Measurements from ENCODE around the gene PDXP. TPM values are rescaled to one million over a fixed set of nuclear protein-coding genes. Genes with fewer than 3 reads are reported as not detected.

The PDXP gene
- total and polyA plus RNA-seq, 5 donors from 2014 or later = 1.1 to 5.8 (median 2.0) TPM

DNA sequence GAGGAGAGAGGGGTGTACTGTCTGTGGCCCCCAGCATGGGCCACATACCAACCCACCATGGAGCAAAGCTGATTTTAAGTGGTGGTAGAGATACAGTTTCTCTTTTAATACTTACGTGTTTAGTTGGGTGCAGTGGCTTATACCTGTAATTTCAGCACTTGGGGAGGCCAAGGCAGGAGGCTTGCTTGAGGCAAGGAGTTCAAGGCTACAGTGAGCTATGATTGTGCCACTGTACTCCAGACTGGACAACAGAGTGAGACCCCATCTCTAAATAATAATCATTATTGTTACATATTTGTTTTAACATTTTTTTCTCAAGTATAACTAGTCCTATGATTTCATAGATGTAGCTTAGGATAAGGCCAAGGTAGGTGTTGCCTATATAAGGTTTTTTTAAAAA lies 41.1 kb upstream of the PDXP start:
- ATAC-seq (ENCODE audit: low read depth in 2 of 2) (no peak), DNase-seq (no peak)
- no peak overlapping the region for H3K27ac ChIP-seq (ENCODE audit: insufficient read depth, low read length, poor library complexity, severe bottlenecking)
- no peaks in the 10 kb centered on the region for H3K9me3 Mint-ChIP-seq
- no peak overlapping the region for H3K27ac Mint-ChIP-seq
- no peaks in the 10 kb centered on the region for H3K27me3 ChIP-seq (ENCODE audit: control insufficient read depth, insufficient read depth, low read length)
- peaks cover 4% of the 10 kb centered on the region for H3K36me3 Mint-ChIP-seq
- H3K4me3 ChIP-seq (ENCODE audit: low read depth, low read length) = no peak overlapping the region
- H3K4me1 ChIP-seq (ENCODE audit: control insufficient read depth, insufficient read depth, low read length, poor library complexity, severe bottlenecking) = no peaks in the 10 kb centered on the region
- H3K27me3 Mint-ChIP-seq = no peaks in the 10 kb centered on the region
- no peaks in the 10 kb centered on the region for H3K9me3 ChIP-seq (ENCODE audit: control insufficient read depth in 2 of 2, low read length in 2 of 2)
- H3K4me3 Mint-ChIP-seq = peak overlapping the region in 1 of 4 donors; percentile 35
- peaks cover 29% of the 10 kb centered on the region for H3K36me3 ChIP-seq (ENCODE audit: control insufficient read depth, insufficient read depth, low read length)
- H3K4me1 Mint-ChIP-seq = peaks cover 0 to 2% (median under 1%) of the 10 kb centered on the region in 4 donors

DNA sequence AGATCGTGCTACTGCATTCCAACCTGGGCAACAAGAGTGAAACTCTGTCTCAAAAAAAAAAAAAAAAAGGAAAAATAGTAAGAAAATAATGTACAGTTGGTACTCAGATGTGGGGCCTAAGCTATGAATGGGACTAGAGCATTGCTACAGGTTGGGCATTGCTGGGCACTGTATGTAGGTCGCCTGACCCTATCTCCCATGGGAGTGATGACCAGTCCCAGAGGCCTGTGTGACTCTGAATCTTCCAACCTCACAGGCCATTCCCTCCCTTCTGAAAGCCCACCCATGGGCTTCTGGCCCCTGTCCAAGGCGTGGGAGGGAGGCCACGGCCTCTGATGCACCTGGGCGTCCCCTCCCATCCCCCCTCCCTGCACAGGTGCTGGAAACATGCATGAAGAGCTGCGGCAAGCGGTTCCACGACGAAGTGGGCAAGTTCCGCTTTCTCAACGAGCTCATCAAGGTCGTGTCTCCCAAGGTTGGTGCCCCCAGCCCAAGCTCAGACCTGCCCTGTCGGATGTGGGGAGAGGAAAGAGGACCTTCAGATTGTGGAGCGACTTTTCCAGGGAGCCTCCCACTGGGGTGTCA lies 40.4 kb upstream of the PDXP start:
- Mint-ChIP-seq H3K4me1 (peaks cover 0 to 5% (median 1%) of the 10 kb centered on the region in 4 donors), H3K4me3 (no peak overlapping the region), H3K36me3 (peaks cover 4% of the 10 kb centered on the region), H3K27ac (no peak overlapping the region), H3K9me3 (no peaks in the 10 kb centered on the region), H3K27me3 (no peaks in the 10 kb centered on the region)
- Histone ChIP-seq H3K4me3 (ENCODE audit: low read depth, low read length) (no peak overlapping the region), H3K4me1 (ENCODE audit: control insufficient read depth, insufficient read depth, low read length, poor library complexity, severe bottlenecking) (peaks cover under 1% of the 10 kb centered on the region), H3K9me3 (ENCODE audit: control insufficient read depth in 2 of 2, low read length in 2 of 2) (no peaks in the 10 kb centered on the region), H3K36me3 (ENCODE audit: control insufficient read depth, insufficient read depth, low read length) (peaks cover 29% of the 10 kb centered on the region), H3K27me3 (ENCODE audit: control insufficient read depth, insufficient read depth, low read length) (no peaks in the 10 kb centered on the region), H3K27ac (ENCODE audit: insufficient read depth, low read length, poor library complexity, severe bottlenecking) (no peak overlapping the region)
- no peak for ATAC-seq (ENCODE audit: low read depth in 2 of 2)
- no peak for DNase-seq

DNA sequence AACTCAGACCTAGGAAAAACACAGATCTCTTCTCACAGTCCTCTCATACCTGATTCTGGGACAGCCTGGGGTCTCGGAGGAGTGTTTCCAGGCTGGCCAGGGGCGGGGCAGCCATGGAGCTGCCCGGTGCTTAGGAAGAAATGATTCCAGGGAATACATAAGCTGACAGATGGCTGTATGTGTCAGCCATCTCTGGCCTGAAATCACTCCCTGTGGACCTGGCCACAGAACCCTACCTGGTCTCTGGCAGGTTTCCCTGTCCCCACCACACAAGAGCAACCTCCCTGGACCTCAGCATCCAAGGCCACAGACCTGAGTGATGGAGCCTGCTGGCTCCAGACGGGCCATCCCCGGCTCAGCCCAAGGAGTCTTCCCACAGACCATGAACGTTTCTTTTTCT lies 39.8 kb upstream of the PDXP start:
- no peaks in the 10 kb centered on the region for H3K27me3 Mint-ChIP-seq
- H3K4me1 Mint-ChIP-seq = peaks cover 0 to 7% (median 3%) of the 10 kb centered on the region in 4 donors
- Histone ChIP-seq H3K9me3 (ENCODE audit: control insufficient read depth in 2 of 2, low read length in 2 of 2) (no peaks in the 10 kb centered on the region), H3K27ac (ENCODE audit: insufficient read depth, low read length, poor library complexity, severe bottlenecking) (no peak overlapping the region), H3K27me3 (ENCODE audit: control insufficient read depth, insufficient read depth, low read length) (no peaks in the 10 kb centered on the region), H3K4me3 (ENCODE audit: low read depth, low read length) (no peak overlapping the region), H3K4me1 (ENCODE audit: control insufficient read depth, insufficient read depth, low read length, poor library complexity, severe bottlenecking) (peaks cover 6% of the 10 kb centered on the region), H3K36me3 (ENCODE audit: control insufficient read depth, insufficient read depth, low read length) (peaks cover 29% of the 10 kb centered on the region)
- ATAC-seq (ENCODE audit: low read depth in 2 of 2) = no peak
- no peak for DNase-seq
- H3K9me3 Mint-ChIP-seq = no peaks in the 10 kb centered on the region
- H3K27ac Mint-ChIP-seq = peak overlapping the region in 1 of 3 donors; percentile 61
- H3K4me3 Mint-ChIP-seq = no peak overlapping the region
- H3K36me3 Mint-ChIP-seq = peaks cover 6% of the 10 kb centered on the region

DNA sequence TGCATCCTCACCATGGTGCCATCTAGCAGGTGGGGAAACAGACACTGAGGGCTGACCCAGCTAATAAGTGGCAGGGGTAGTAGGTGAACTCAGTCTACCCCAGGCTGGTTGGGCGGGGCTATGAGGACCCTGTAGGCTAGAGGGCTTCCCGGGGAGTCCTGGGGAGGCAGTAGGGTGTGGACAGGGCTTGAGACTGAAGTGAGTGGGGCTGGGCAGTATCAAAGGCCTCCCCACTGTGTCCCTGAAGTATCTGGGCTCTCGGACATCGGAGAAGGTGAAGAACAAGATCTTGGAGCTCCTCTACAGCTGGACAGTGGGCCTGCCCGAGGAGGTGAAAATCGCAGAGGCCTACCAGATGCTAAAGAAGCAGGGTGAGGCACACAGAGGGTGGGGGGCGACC lies 38.5 kb upstream of the PDXP start:
- H3K27me3 Mint-ChIP-seq = no peaks in the 10 kb centered on the region
- Histone ChIP-seq H3K4me1 (ENCODE audit: control insufficient read depth, insufficient read depth, low read length, poor library complexity, severe bottlenecking) (peaks cover 15% of the 10 kb centered on the region), H3K27ac (ENCODE audit: insufficient read depth, low read length, poor library complexity, severe bottlenecking) (no peak overlapping the region), H3K9me3 (ENCODE audit: control insufficient read depth in 2 of 2, low read length in 2 of 2) (no peaks in the 10 kb centered on the region), H3K27me3 (ENCODE audit: control insufficient read depth, insufficient read depth, low read length) (no peaks in the 10 kb centered on the region), H3K36me3 (ENCODE audit: control insufficient read depth, insufficient read depth, low read length) (peaks cover 27% of the 10 kb centered on the region), H3K4me3 (ENCODE audit: low read depth, low read length) (no peak overlapping the region)
- H3K36me3 Mint-ChIP-seq = peaks cover 7% of the 10 kb centered on the region
- H3K4me1 Mint-ChIP-seq = peaks cover 0 to 19% (median 6%) of the 10 kb centered on the region in 4 donors
- DNase-seq (no peak), ATAC-seq (ENCODE audit: low read depth in 2 of 2) (no peak)
- H3K27ac Mint-ChIP-seq = peak overlapping the region in 1 of 3 donors; percentile 59
- H3K4me3 Mint-ChIP-seq = no peak overlapping the region
- no peaks in the 10 kb centered on the region for H3K9me3 Mint-ChIP-seq

DNA sequence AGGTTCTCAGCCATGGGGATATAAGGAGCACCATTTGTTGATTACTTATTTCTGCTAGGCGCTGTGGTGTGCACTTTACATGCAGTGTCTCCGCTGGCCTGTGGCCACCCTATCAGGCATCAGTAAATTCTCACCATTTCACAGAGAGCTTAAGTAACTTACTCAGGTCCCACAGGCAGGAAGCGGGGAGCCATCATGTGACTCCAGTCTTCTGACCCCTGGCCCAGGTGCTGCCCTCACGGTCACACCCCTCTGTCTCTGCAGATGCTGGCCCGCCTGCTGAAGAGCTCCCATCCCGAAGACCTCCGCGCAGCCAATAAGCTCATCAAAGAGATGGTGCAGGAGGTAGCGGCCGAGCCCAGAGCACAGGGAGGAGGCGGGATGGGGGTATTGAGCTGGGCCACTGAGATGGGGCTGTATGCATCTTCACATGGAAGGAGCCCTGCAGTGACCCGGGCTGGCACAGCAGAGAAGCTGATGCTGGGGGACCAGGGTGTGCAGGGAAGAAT lies 37.1 kb upstream of the PDXP start:
- Mint-ChIP-seq H3K4me1 (peaks cover 0 to 32% (median 11%) of the 10 kb centered on the region in 4 donors), H3K36me3 (peaks cover 7% of the 10 kb centered on the region), H3K27me3 (no peaks in the 10 kb centered on the region), H3K9me3 (no peaks in the 10 kb centered on the region), H3K4me3 (peak overlapping the region in 1 of 4 donors; percentile 60), H3K27ac (no peak overlapping the region)
- H3K4me3 ChIP-seq (ENCODE audit: low read depth, low read length) = no peak overlapping the region
- ATAC-seq (ENCODE audit: low read depth in 2 of 2) (no peak), DNase-seq (no peak)
- no peaks in the 10 kb centered on the region for H3K27me3 ChIP-seq (ENCODE audit: control insufficient read depth, insufficient read depth, low read length)
- H3K27ac ChIP-seq (ENCODE audit: insufficient read depth, low read length, poor library complexity, severe bottlenecking) = no peak overlapping the region
- H3K4me1 ChIP-seq (ENCODE audit: control insufficient read depth, insufficient read depth, low read length, poor library complexity, severe bottlenecking) = peaks cover 29% of the 10 kb centered on the region
- H3K9me3 ChIP-seq (ENCODE audit: control insufficient read depth in 2 of 2, low read length in 2 of 2) = no peaks in the 10 kb centered on the region
- H3K36me3 ChIP-seq (ENCODE audit: control insufficient read depth, insufficient read depth, low read length) = peaks cover 25% of the 10 kb centered on the region

DNA sequence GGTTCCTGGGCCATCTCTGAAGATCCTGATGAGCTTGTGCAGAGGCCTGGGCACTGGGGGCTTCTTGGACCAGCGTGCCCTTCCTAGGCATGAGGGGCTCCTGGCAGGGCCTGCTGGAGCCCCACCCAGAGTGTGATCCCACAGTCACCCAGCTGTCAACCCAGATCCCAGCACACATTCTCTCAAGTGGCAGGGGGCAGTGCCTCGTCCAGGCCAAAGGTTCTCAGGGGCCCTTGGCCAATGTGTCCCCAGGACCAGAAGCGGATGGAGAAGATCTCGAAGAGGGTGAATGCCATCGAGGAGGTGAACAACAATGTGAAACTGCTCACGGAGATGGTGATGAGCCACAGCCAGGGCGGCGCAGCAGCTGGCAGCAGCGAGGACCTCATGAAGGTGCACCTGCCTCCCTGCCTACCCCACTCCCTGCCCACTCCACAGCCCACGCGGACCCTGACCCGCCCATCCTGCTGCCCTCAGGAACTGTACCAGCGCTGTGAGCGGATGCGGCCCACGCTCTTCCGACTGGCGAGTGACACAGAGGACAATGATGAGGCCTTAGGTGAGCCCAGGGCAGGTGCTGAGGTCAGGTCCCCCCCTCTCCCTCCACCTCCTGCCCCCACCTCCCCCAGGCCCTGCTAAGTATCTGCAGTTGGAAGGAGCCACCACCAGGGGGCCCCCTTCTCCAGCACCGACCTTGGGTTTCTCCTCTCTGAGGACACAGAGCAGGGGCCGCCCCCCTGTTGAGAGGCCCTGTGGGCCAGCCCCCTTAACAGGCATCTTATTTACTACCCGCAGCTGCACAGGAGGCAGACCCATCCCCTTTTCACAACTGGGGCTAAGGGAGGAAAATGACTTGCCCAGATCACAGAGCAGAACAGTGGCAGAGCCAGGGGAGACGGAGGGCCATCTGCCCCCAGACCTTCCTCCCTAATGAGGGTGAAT lies 35.2 kb upstream of the PDXP start:
- H3K4me1 Mint-ChIP-seq = peaks cover 0 to 52% (median 22%) of the 10 kb centered on the region in 4 donors
- peaks cover 14% of the 10 kb centered on the region for H3K36me3 ChIP-seq (ENCODE audit: control insufficient read depth, insufficient read depth, low read length)

DNA sequence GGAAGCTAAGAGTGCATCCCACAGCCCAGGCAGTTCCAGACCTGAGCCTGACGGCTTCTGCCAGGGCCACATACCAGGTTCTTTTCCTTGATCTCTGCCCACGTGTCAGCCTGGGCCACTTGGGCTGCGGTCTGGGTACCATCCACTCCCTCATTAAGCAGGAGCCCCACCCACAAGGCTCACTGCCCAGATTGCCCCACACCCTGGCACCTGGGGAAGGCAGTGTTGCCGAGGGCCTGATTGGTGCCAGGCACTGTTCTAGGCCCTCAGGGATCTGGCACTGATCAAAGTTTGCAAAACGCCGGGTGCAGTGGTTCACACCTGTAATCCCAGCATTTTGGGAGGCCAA lies 34.5 kb upstream of the PDXP start:
- H3K9me3 Mint-ChIP-seq = no peaks in the 10 kb centered on the region
- peak overlapping the region in 1 of 4 donors; percentile 67 for H3K4me3 Mint-ChIP-seq
- H3K4me1 Mint-ChIP-seq = peaks cover 0 to 58% (median 26%) of the 10 kb centered on the region in 4 donors
- H3K27me3 Mint-ChIP-seq = no peaks in the 10 kb centered on the region
- Histone ChIP-seq H3K4me3 (ENCODE audit: low read depth, low read length) (no peak overlapping the region), H3K27me3 (ENCODE audit: control insufficient read depth, insufficient read depth, low read length) (no peaks in the 10 kb centered on the region), H3K27ac (ENCODE audit: insufficient read depth, low read length, poor library complexity, severe bottlenecking) (peak overlapping the region; percentile 81), H3K36me3 (ENCODE audit: control insufficient read depth, insufficient read depth, low read length) (peaks cover 12% of the 10 kb centered on the region), H3K4me1 (ENCODE audit: control insufficient read depth, insufficient read depth, low read length, poor library complexity, severe bottlenecking) (peaks cover 52% of the 10 kb centered on the region), H3K9me3 (ENCODE audit: control insufficient read depth in 2 of 2, low read length in 2 of 2) (no peaks in the 10 kb centered on the region)
- H3K27ac Mint-ChIP-seq = peak overlapping the region; percentile 90 to 98 (median 98)
- no peak for ATAC-seq (ENCODE audit: low read depth in 2 of 2)
- no peak for DNase-seq
- H3K36me3 Mint-ChIP-seq = peaks cover 3% of the 10 kb centered on the region

More for the DNA sequence above, 35.2 kb upstream of the PDXP start:
- H3K4me3 ChIP-seq (ENCODE audit: low read depth, low read length) = no peak overlapping the region
- peak; percentile 67 to 77 (median 73) for DNase-seq
- H3K4me1 ChIP-seq (ENCODE audit: control insufficient read depth, insufficient read depth, low read length, poor library complexity, severe bottlenecking) = peaks cover 48% of the 10 kb centered on the region
- Mint-ChIP-seq H3K4me3 (peak overlapping the region; percentile 36 to 93 (median 65)), H3K36me3 (peaks cover 3% of the 10 kb centered on the region), H3K27me3 (no peaks in the 10 kb centered on the region), H3K27ac (peak overlapping the region; percentile 90 to 98 (median 98)), H3K9me3 (no peaks in the 10 kb centered on the region)
- no peaks in the 10 kb centered on the region for H3K27me3 ChIP-seq (ENCODE audit: control insufficient read depth, insufficient read depth, low read length)
- H3K27ac ChIP-seq (ENCODE audit: insufficient read depth, low read length, poor library complexity, severe bottlenecking) = peak overlapping the region; percentile 81
- no peaks in the 10 kb centered on the region for H3K9me3 ChIP-seq (ENCODE audit: control insufficient read depth in 2 of 2, low read length in 2 of 2)
- peak; percentile 66 to 68 for ATAC-seq (ENCODE audit: low read depth in 2 of 2)
